ENCODE data around the gene WASF1. TPM values are rescaled to one million over a fixed set of nuclear protein-coding genes. Genes with fewer than 3 reads are reported as not detected.
"Not testable (repeated sequence)": the region's sequence is repeated elsewhere in the genome, so short reads cannot be mapped to it uniquely, and the experiment has no call there.

The WASF1 gene
- total RNA-seq, 4 donors from 2014 or later: 2.0 to 13.0 (median 7.7) TPM

DNA sequence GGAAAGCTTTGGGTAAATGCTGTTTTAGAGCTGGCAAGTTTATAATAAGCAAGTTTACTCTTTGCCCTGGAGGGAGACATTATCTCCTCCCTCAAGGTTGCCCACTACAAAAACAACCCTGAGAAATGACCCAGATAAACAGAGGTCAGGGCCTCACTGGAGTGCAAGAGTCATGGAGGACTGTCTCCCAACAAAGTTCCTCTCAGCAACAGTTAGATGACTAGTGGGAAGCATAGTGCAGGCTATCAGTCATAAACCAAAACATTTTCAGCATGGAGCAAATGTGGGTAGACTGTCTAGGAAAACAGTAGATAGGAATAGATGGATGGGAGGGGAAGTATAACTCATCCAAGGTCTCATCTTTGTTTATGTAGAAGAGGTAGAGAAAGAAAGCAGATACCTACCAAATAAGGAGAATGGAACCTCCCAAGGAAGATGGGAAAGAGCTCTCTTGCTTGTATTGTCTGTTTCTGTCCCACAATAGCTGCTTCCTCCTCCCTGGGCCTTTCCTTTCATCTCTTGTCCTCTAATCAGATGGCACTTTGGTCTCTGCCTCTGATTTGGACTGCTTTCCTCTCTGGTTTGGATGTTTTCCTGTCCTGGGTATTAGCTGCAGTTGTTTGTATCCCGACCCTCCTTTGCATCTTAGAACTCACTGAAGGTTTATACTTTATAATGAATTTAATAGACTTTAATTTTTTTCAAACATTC lies 95.4 kb downstream of the WASF1 start:
- H3K4me1 ChIP-seq: no peaks in the 10 kb centered on the region
- H3K9me3 ChIP-seq: no peaks in the 10 kb centered on the region
- H3K27ac ChIP-seq: no peak overlapping the region
- H3K4me3 ChIP-seq (replicated peaks in 1 of 3): no peak overlapping the region
- no peak for DNase-seq
- TF ChIP-seq POLR2A (IDR thresholded peaks at IDR 0.05): no peak
- TF ChIP-seq, protein P1, sequence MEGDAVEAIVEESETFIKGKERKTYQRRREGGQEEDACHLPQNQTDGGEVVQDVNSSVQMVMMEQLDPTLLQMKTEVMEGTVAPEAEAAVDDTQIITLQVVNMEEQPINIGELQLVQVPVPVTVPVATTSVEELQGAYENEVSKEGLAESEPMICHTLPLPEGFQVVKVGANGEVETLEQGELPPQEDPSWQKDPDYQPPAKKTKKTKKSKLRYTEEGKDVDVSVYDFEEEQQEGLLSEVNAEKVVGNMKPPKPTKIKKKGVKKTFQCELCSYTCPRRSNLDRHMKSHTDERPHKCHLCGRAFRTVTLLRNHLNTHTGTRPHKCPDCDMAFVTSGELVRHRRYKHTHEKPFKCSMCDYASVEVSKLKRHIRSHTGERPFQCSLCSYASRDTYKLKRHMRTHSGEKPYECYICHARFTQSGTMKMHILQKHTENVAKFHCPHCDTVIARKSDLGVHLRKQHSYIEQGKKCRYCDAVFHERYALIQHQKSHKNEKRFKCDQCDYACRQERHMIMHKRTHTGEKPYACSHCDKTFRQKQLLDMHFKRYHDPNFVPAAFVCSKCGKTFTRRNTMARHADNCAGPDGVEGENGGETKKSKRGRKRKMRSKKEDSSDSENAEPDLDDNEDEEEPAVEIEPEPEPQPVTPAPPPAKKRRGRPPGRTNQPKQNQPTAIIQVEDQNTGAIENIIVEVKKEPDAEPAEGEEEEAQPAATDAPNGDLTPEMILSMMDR (IDR thresholded peaks at IDR 0.05): no peak
- no peaks in the 10 kb centered on the region for H3K36me3 ChIP-seq
- 73 to 78% methylated on average over 1 of the region's 1 CpG for WGBS, 2 donors
- H3K27me3 ChIP-seq: no peaks in the 10 kb centered on the region
- intact Hi-C loops (cut with DNase I): no loop called here

DNA sequence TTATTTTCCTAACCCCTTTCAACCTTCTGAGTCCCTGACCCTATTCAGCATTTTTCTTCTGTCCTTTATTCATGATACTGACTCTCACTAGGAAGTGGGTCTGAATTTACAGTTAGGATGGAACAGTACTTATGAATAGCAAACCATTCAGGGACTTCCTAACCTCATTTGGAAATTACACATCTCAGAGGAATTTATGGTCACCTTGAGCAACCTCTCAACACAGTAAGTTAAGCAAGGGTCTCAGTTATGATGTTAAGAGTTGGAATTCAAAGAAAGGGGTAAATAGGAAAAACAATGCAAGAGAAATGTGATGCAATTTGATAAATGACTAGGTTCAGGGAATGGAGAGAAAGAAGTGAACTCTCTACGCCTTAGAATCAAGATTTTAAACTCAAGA lies 104.1 kb downstream of the WASF1 start:
- H3K36me3 ChIP-seq: no peaks in the 10 kb centered on the region
- H3K27me3 ChIP-seq: no peaks in the 10 kb centered on the region
- no peak overlapping the region for H3K27ac ChIP-seq
- H3K4me1 ChIP-seq: no peaks in the 10 kb centered on the region
- WGBS, 2 donors: 82 to 90% methylated on average over 1 of the region's 1 CpG
- intact Hi-C loops (cut with DNase I): no loop called here
- TF ChIP-seq, protein P1 (IDR thresholded peaks at IDR 0.05): no peak
- no peak for TF ChIP-seq POLR2A (IDR thresholded peaks at IDR 0.05)
- H3K9me3 ChIP-seq: no peaks in the 10 kb centered on the region
- no peak overlapping the region for H3K4me3 ChIP-seq (replicated peaks in 1 of 3)
- no peak for DNase-seq

DNA sequence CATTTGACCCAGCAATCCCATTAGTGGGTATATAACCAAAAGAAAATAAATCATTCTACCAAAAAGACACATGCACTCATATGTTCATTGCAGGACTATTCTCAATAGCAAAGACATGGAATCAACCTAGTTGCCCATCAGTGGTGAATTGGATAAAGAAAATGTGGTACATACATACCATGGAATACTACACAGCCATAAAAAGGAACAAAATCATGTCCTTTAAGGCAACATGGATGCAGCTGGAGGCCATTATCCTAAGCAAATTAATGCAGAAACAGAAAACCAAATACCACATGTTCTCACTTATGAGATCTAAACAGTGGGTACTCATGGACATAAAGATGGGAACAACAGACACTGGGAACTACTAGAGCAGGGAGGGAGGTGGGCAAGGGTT lies 106.0 kb downstream of the WASF1 start:
- H3K27ac ChIP-seq; H3K27me3 ChIP-seq; H3K4me1 ChIP-seq; H3K4me3 ChIP-seq (replicated peaks in 1 of 3); DNase-seq; intact Hi-C loops (cut with DNase I); H3K9me3 ChIP-seq; H3K36me3 ChIP-seq: not testable (repeated sequence)

DNA sequence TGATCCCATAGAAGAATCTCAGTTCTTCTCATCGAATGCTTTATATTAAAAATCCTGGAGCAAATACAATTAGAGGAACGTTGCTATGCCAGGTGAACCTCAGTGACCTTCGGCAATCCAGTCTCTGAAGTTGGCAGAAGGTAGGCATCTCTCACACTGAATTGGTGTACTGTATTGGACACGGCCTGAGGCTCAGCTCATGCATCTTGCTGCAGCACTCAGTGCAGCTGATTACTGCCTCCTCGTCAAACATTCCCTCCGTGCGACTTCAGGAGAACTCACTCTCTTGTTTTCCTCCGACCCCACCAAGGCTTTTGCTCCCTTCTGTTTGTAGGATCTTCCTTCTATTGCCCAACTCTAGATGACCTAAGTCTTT lies 110.9 kb downstream of the WASF1 start:
- intact Hi-C loops (cut with DNase I): no loop called here

DNA sequence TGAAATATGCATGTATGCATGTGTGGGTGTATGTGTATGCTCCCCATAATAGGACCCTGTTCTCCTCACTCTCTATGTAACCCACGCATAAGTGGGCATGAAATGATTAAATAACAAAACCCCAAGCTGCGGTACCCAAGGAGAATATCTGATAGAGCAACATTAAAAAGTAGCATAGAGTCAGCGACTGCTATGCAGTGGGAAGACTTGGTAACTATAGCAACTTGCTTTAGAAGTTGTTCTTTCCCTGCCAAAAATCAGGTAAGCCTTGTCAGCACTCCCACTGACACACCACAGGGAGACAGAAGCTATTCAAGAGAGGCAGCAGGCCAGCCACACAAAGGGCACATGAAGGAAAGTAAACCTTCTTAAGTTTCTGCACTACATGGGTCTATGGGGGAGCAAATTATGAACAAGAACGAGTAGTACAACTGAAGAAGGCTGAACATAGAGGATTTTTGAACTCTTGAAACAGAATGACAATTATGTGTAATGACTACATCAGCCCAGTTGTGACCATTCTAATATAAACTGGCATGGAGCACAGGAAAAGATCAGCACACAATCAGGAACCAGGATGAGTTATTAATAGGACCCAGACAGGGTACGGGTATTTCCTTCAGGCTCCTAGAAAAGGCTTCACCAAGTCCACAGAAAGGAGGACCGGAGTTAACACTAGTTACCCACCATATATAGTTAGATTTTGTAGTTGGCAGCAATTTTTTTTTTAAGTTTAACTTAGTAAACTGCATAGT lies 111.5 kb downstream of the WASF1 start:
- no peak overlapping the region for H3K27ac ChIP-seq
- WGBS, 2 donors: 68 to 71% methylated on average over 6 of the region's 6 CpGs
- H3K9me3 ChIP-seq: no peaks in the 10 kb centered on the region
- H3K36me3 ChIP-seq: no peaks in the 10 kb centered on the region
- intact Hi-C loops (cut with DNase I): no loop called here
- H3K4me1 ChIP-seq: no peaks in the 10 kb centered on the region
- TF ChIP-seq POLR2A (IDR thresholded peaks at IDR 0.05): no peak
- TF ChIP-seq, protein P1 (IDR thresholded peaks at IDR 0.05): no peak
- no peak for DNase-seq
- no peaks in the 10 kb centered on the region for H3K27me3 ChIP-seq
- no peak overlapping the region for H3K4me3 ChIP-seq (replicated peaks in 1 of 3)

More for the DNA sequence above, 110.9 kb downstream of the WASF1 start:
- TF ChIP-seq, protein P1 (IDR thresholded peaks at IDR 0.05): no peak
- TF ChIP-seq POLR2A (IDR thresholded peaks at IDR 0.05): no peak
- DNase-seq: no peak
- Histone ChIP-seq H3K27me3 (no peaks in the 10 kb centered on the region), H3K9me3 (no peaks in the 10 kb centered on the region), H3K36me3 (no peaks in the 10 kb centered on the region), H3K4me3 (replicated peaks in 1 of 3) (no peak overlapping the region), H3K4me1 (no peaks in the 10 kb centered on the region), H3K27ac (no peak overlapping the region)
- WGBS, 2 donors: 84 to 90% methylated on average over 8 of the region's 8 CpGs

All from thyroid gland (tissue), 4 donors.